Measurements from ENCODE around the gene NID2. TPM values are rescaled to one million over a fixed set of nuclear protein-coding genes. Genes with fewer than 3 reads are reported as not detected.

NID2 gene, protein sequence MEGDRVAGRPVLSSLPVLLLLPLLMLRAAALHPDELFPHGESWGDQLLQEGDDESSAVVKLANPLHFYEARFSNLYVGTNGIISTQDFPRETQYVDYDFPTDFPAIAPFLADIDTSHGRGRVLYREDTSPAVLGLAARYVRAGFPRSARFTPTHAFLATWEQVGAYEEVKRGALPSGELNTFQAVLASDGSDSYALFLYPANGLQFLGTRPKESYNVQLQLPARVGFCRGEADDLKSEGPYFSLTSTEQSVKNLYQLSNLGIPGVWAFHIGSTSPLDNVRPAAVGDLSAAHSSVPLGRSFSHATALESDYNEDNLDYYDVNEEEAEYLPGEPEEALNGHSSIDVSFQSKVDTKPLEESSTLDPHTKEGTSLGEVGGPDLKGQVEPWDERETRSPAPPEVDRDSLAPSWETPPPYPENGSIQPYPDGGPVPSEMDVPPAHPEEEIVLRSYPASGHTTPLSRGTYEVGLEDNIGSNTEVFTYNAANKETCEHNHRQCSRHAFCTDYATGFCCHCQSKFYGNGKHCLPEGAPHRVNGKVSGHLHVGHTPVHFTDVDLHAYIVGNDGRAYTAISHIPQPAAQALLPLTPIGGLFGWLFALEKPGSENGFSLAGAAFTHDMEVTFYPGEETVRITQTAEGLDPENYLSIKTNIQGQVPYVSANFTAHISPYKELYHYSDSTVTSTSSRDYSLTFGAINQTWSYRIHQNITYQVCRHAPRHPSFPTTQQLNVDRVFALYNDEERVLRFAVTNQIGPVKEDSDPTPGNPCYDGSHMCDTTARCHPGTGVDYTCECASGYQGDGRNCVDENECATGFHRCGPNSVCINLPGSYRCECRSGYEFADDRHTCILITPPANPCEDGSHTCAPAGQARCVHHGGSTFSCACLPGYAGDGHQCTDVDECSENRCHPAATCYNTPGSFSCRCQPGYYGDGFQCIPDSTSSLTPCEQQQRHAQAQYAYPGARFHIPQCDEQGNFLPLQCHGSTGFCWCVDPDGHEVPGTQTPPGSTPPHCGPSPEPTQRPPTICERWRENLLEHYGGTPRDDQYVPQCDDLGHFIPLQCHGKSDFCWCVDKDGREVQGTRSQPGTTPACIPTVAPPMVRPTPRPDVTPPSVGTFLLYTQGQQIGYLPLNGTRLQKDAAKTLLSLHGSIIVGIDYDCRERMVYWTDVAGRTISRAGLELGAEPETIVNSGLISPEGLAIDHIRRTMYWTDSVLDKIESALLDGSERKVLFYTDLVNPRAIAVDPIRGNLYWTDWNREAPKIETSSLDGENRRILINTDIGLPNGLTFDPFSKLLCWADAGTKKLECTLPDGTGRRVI (N-terminal part only)
- under 1 TPM; 0.31 to 0.95 (median 0.35) TPM for polyA plus RNA-seq

GRCh38 chr14:52068615-52069306 lies at the start of gene NID2:
Gene NID2 (minus strand): TSS chr14:52069059. CDS start chr14:52068994, 65 bp downstream.
- peaks cover 11 to 27% (median 15%) of the 10 kb centered on the region in 3 donors for H3K27me3 Mint-ChIP-seq (ENCODE audit: low read depth in 3 of 3)
- peak within 1 kb of the TSS; percentile 76 to 83 (median 82) for H3K4me3 Mint-ChIP-seq
- peaks cover 22 to 27% of the 10 kb centered on the region in 2 donors for H3K4me1 Mint-ChIP-seq
- DNase-seq = peak; percentile 56 to 67 (median 57)
- no peaks in the 10 kb centered on the region for H3K36me3 Mint-ChIP-seq
- H3K9me3 Mint-ChIP-seq = no peaks in the 10 kb centered on the region
- no peak within 1 kb of the TSS for H3K27ac Mint-ChIP-seq

GRCh38 chr14:52117111-52117832 lies 48.4 kb upstream of the NID2 start:
- H3K27ac Mint-ChIP-seq = no peak overlapping the region

DNA sequence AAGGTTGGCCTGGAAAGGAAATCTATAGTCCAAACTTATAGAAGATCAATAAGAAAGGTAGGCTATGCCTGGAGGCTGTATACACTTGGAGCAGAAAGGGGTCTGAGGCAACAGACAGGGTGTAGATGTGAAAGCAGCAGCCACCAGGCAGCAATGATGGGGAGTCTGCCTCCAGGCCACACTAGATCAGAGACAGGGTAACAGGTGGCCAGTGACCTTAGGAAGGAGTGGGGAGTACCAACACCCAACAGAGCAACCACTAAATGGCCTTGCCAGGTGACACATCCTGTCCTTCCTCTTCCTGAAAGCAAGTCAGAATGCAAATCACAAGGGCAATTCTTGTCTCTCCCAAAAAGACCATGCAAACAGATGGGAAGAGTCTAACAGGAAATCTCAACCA lies 46.4 kb upstream of the NID2 start:
- Mint-ChIP-seq H3K4me1 (peaks cover 0 to 13% of the 10 kb centered on the region in 2 donors), H3K9me3 (peaks cover 0 to 4% (median 0%) of the 10 kb centered on the region in 6 donors), H3K4me3 (no peak overlapping the region), H3K27me3 (ENCODE audit: low read depth in 3 of 3) (peaks cover 0 to 6% (median 2%) of the 10 kb centered on the region in 3 donors), H3K36me3 (peaks cover 0 to 4% (median 0%) of the 10 kb centered on the region in 3 donors), H3K27ac (no peak overlapping the region)
- DNase-seq = no peak

More at GRCh38 chr14:52117111-52117832, 48.4 kb upstream of the NID2 start:
- Mint-ChIP-seq H3K4me1 (peaks cover 0 to 13% of the 10 kb centered on the region in 2 donors), H3K9me3 (peaks cover 0 to 4% (median 0%) of the 10 kb centered on the region in 6 donors), H3K27me3 (ENCODE audit: low read depth in 3 of 3) (peaks cover 0 to 6% (median 2%) of the 10 kb centered on the region in 3 donors), H3K4me3 (no peak overlapping the region), H3K36me3 (peaks cover 0 to 4% (median 0%) of the 10 kb centered on the region in 3 donors)
- DNase-seq = no peak

- Mint-ChIP-seq H3K4me3 (no peak overlapping the region), H3K27ac (no peak overlapping the region), H3K9me3 (peaks cover 0 to 2% (median 0%) of the 10 kb centered on the region in 6 donors), H3K4me1 (peaks cover 0 to 13% of the 10 kb centered on the region in 2 donors), H3K36me3 (no peaks in the 10 kb centered on the region), H3K27me3 (ENCODE audit: low read depth in 3 of 3) (peaks cover 0 to 6% (median 3%) of the 10 kb centered on the region in 3 donors)
- no peak for DNase-seq
These were observed 43.6 kb upstream of the NID2 start for GRCh38 chr14:52112336-52113018.

GRCh38 chr14:52111583-52111982 lies 42.7 kb upstream of the NID2 start:
- DNase-seq = no peak
- H3K27me3 Mint-ChIP-seq (ENCODE audit: low read depth in 3 of 3) = peaks cover 0 to 6% (median 3%) of the 10 kb centered on the region in 3 donors
- H3K4me3 Mint-ChIP-seq = no peak overlapping the region
- H3K4me1 Mint-ChIP-seq = peaks cover 0 to 13% of the 10 kb centered on the region in 2 donors
- no peak overlapping the region for H3K27ac Mint-ChIP-seq
- H3K36me3 Mint-ChIP-seq = no peaks in the 10 kb centered on the region
- peaks cover 0 to 2% (median 0%) of the 10 kb centered on the region in 6 donors for H3K9me3 Mint-ChIP-seq

- H3K9me3 Mint-ChIP-seq = peaks cover 0 to 2% (median 0%) of the 10 kb centered on the region in 6 donors
- peaks cover 0 to 8% (median 3%) of the 10 kb centered on the region in 3 donors for H3K27me3 Mint-ChIP-seq (ENCODE audit: low read depth in 3 of 3)
- H3K27ac Mint-ChIP-seq = no peak overlapping the region
- peaks cover 0 to 7% of the 10 kb centered on the region in 2 donors for H3K4me1 Mint-ChIP-seq
- DNase-seq = no peak
- H3K4me3 Mint-ChIP-seq = no peak overlapping the region
- H3K36me3 Mint-ChIP-seq = no peaks in the 10 kb centered on the region
These were observed 41.7 kb upstream of the NID2 start for GRCh38 chr14:52110441-52111086.

GRCh38 chr14:52108823-52109222 lies 40.0 kb upstream of the NID2 start:
- no peaks in the 10 kb centered on the region for H3K36me3 Mint-ChIP-seq
- no peak for DNase-seq
- no peak overlapping the region for H3K4me3 Mint-ChIP-seq
- H3K9me3 Mint-ChIP-seq = no peaks in the 10 kb centered on the region
- H3K27me3 Mint-ChIP-seq (ENCODE audit: low read depth in 3 of 3) = peaks cover 0 to 3% (median 2%) of the 10 kb centered on the region in 3 donors
- no peaks in the 10 kb centered on the region for H3K4me1 Mint-ChIP-seq
- H3K27ac Mint-ChIP-seq = no peak overlapping the region

DNA sequence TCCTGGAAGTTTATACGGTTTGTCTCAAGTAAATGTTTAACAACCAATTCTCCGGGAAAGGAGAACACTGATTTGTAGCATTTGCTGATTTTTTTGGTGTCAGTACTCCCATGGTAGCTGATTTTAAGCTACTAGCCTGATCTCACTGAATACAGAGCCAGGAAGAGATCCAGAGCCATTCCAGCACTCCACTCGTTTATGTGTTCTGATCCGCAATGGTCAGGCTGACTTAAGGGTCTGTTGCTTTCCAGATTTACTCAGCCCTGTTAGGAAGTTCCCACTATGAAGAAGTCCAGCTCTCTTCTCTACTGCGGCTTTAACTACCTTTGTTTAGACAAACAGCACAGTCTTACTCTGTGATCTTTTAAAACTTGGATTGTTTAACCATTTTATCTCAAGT lies 38.0 kb upstream of the NID2 start:
- no peak overlapping the region for H3K27ac Mint-ChIP-seq
- no peak for DNase-seq
- H3K4me1 Mint-ChIP-seq = no peaks in the 10 kb centered on the region
- peaks cover 0 to 5% (median 0%) of the 10 kb centered on the region in 3 donors for H3K36me3 Mint-ChIP-seq
- H3K4me3 Mint-ChIP-seq = no peak overlapping the region
- no peaks in the 10 kb centered on the region for H3K9me3 Mint-ChIP-seq
- peaks cover 0 to 3% (median 2%) of the 10 kb centered on the region in 3 donors for H3K27me3 Mint-ChIP-seq (ENCODE audit: low read depth in 3 of 3)

GRCh38 chr14:52103416-52103815 lies 34.6 kb upstream of the NID2 start:
- DNase-seq = no peak
- H3K27ac Mint-ChIP-seq = no peak overlapping the region
- no peaks in the 10 kb centered on the region for H3K9me3 Mint-ChIP-seq
- no peaks in the 10 kb centered on the region for H3K4me1 Mint-ChIP-seq
- H3K4me3 Mint-ChIP-seq = no peak overlapping the region
- peaks cover 0 to 8% (median 0%) of the 10 kb centered on the region in 3 donors for H3K36me3 Mint-ChIP-seq
- peaks cover 0 to 2% (median 0%) of the 10 kb centered on the region in 3 donors for H3K27me3 Mint-ChIP-seq (ENCODE audit: low read depth in 3 of 3)

GRCh38 chr14:52095794-52096193 lies 26.9 kb upstream of the NID2 start:
- Mint-ChIP-seq H3K36me3 (no peaks in the 10 kb centered on the region), H3K9me3 (no peaks in the 10 kb centered on the region), H3K4me1 (peaks cover 4 to 12% of the 10 kb centered on the region in 2 donors), H3K27me3 (ENCODE audit: low read depth in 3 of 3) (peaks cover 3 to 5% (median 4%) of the 10 kb centered on the region in 3 donors), H3K4me3 (no peak overlapping the region), H3K27ac (no peak overlapping the region)
- no peak for DNase-seq

DNA sequence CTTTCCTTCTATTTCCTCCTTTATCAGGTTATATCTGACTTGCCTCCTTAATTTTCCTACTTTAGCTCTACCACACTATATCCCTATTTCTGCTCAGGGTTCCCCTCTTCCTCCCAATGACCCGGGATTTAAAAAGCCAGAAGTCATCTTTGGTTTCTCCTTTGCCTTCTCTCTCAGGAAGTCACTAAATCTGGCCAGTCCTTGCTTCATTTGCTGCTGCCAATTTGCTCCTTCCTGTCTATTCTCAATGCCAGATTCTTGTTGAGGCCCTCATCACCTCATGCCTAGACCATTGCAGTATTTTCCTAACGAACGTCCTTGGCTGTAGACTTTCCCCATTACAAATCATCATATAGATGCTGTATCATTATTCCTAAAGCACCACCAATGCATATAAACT lies 26.5 kb upstream of the NID2 start:
- Mint-ChIP-seq H3K4me3 (no peak overlapping the region), H3K36me3 (peaks cover 0 to 2% (median 0%) of the 10 kb centered on the region in 3 donors), H3K27me3 (ENCODE audit: low read depth in 3 of 3) (peaks cover 3 to 8% (median 7%) of the 10 kb centered on the region in 3 donors), H3K9me3 (no peaks in the 10 kb centered on the region), H3K27ac (no peak overlapping the region), H3K4me1 (peaks cover 9 to 15% of the 10 kb centered on the region in 2 donors)
- DNase-seq = no peak

All from immature natural killer cell (primary cell).